HepG2 (cell line): Measurements from ENCODE around the gene RNF208. TPM values are rescaled to one million over a fixed set of nuclear protein-coding genes. Genes with fewer than 3 reads are reported as not detected.
A peak's percentile ranks its signal among the peaks of the same experiment; 100 is the strongest.

Experiments used
- ATF3 ChIP-seq: sonication (generic); formaldehyde crosslinking; IDR thresholded peaks from 2 replicates; pipeline ENCODE4 v1.4.0; 2020; ENCODE audit warnings: missing genetic modification reagents
- ERF ChIP-seq: IDR thresholded peaks from 2 replicates; pipeline ENCODE4 v1.6.1; 2018; ENCODE audit warnings: missing biosample characterization, missing genetic modification reagents
- HHEX ChIP-seq: IDR thresholded peaks from 2 replicates; pipeline ENCODE4 v1.6.1; 2016; ENCODE audit warnings: control low read depth
- HMGXB4 ChIP-seq, 2 experiments: sonication (generic) in 1 of 2; formaldehyde crosslinking in 1 of 2; IDR thresholded peaks; 2 replicates each; pipeline versions ENCODE4 v1.4.0 to v1.6.1; 2018 to 2020; ENCODE audit warnings: missing genetic modification reagents in 2 of 2, borderline replicate concordance in 1 of 2, low read depth in 1 of 2, mild to moderate bottlenecking in 1 of 2, missing biosample characterization in 1 of 2
- NFE2L1 ChIP-seq: sonication (generic); formaldehyde crosslinking; IDR thresholded peaks from 2 replicates; pipeline ENCODE4 v1.4.0; 2020; ENCODE audit warnings: missing genetic modification reagents, mild to moderate bottlenecking, borderline replicate concordance
- POGK ChIP-seq: sonication (generic); formaldehyde crosslinking; conservative IDR thresholded peaks from 2 replicates; pipeline ENCODE4 v1.8.0; 2022; ENCODE audit warnings: mild to moderate bottlenecking, moderate library complexity, missing genetic modification reagents
- RFXAP ChIP-seq: sonication (generic); formaldehyde crosslinking; IDR thresholded peaks from 2 replicates; pipeline ENCODE4 v1.4.0; 2020; ENCODE audit warnings: missing genetic modification reagents, borderline replicate concordance
- SKIL ChIP-seq: sonication (generic); formaldehyde crosslinking; IDR thresholded peaks from 2 replicates; pipeline ENCODE4 v1.8.0; 2022; ENCODE audit warnings: missing genetic modification reagents, mild to moderate bottlenecking, moderate library complexity, borderline replicate concordance
- SP1 ChIP-seq, 2 experiments: fragments of 450-650 bp in 1 of 2; sonication (generic) in 1 of 2; formaldehyde crosslinking in 1 of 2; IDR thresholded peaks; 2 replicates each; pipeline versions ENCODE4 v1.4.0 to v1.6.1; 2016 to 2020; ENCODE audit warnings: missing genetic modification reagents in 1 of 2
- TARDBP ChIP-seq: sonication (generic); formaldehyde crosslinking; IDR thresholded peaks from 2 replicates; pipeline ENCODE4 v1.8.0; 2022; ENCODE audit warnings: mild to moderate bottlenecking, missing genetic modification reagents
- TBX2 ChIP-seq: sonication (generic); formaldehyde crosslinking; IDR thresholded peaks from 2 replicates; pipeline ENCODE4 v1.5.0; 2020; ENCODE audit warnings: missing genetic modification reagents, mild to moderate bottlenecking, borderline replicate concordance
- ZBTB7A ChIP-seq: sonication (generic); formaldehyde crosslinking; IDR thresholded peaks from 2 replicates; pipeline ENCODE4 v1.8.0; 2022; ENCODE audit warnings: mild to moderate bottlenecking, missing genetic modification reagents
- ZNF160 ChIP-seq: sonication (generic); formaldehyde crosslinking; IDR thresholded peaks from 2 replicates; pipeline ENCODE4 v1.8.0; 2022; ENCODE audit warnings: mild to moderate bottlenecking, inconsistent platforms, missing genetic modification reagents
- ZNF281 ChIP-seq: sonication (generic); formaldehyde crosslinking; IDR thresholded peaks from 2 replicates; pipeline ENCODE4 v1.4.0; 2020; ENCODE audit warnings: missing genetic modification reagents, borderline replicate concordance
- ZNF382 ChIP-seq: sonication (generic); formaldehyde crosslinking; IDR thresholded peaks from 2 replicates; pipeline ENCODE4 v1.5.0; 2020; ENCODE audit warnings: missing genetic modification reagents, mild to moderate bottlenecking, borderline replicate concordance
- ZNF567 ChIP-seq: sonication (generic); formaldehyde crosslinking; IDR thresholded peaks from 2 replicates; pipeline ENCODE4 v1.8.1; 2023; ENCODE audit warnings: mild to moderate bottlenecking, missing genetic modification reagents, borderline replicate concordance
- ZNF768 ChIP-seq: sonication (generic); formaldehyde crosslinking; IDR thresholded peaks from 2 replicates; pipeline ENCODE4 v1.4.0; 2020; ENCODE audit warnings: missing genetic modification reagents
- ZNF777 ChIP-seq: sonication (generic); formaldehyde crosslinking; IDR thresholded peaks from 2 replicates; pipeline ENCODE4 v1.4.0; 2020; ENCODE audit warnings: missing genetic modification reagents
- polyA plus RNA-seq, 8 experiments: library from polyadenylated mRNA; depleted of rRNA in 3 of 8; stranded (reverse) in 7 of 8; unstranded in 1 of 8; fragments of >200 nt; fragmentation: Illumina TruSeq in 4 of 8; extraction: Trizol in 4 of 8; gene quantifications; 2 replicates each; pipeline versions ENCODE4 v1.2.1 to v1.2.3, GENCODE V29; 2011 to 2016; ENCODE audit warnings: low read depth in 4 of 8, missing spikeins in 1 of 8, mixed read lengths in 1 of 8; ENCODE audit not compliant: insufficient read depth in 1 of 8
- total RNA-seq, 5 experiments: library from RNA; depleted of rRNA; stranded (reverse); fragments of >200 nt; fragmentation: Illumina TruSeq; extraction: Trizol; gene quantifications; 2 replicates each; pipeline ENCODE4 v1.2.3, GENCODE V29; 2016; ENCODE audit warnings: low read depth in 1 of 5

Gene RNF208
- total and polyA plus RNA-seq, 2 of the 13 experiments (the other 11 are each of a cell fraction or from before 2014, with no cell fraction given) = 1.6 to 2.1 TPM

GRCh38 chr9:137227054-137227852 is 5.2 kb upstream of the RNF208 start, which contains the start of gene RNF224 (continued):
- peak; percentile 52; the same call in 1 of the 2 replicates for TF ChIP-seq POGK (CRISPR knock-in tag)
- TF ChIP-seq ERF (CRISPR knock-in tag) = peak; percentile 63; the same call in 1 of the 2 replicates
- TF ChIP-seq ZNF777 (CRISPR knock-in tag) = peak; percentile 82
- TF ChIP-seq ZNF281 = 0 out of 2 replicates have a peak, but pooled peaks have one; percentile 28
- TF ChIP-seq ZNF382 = no peak
- peak; percentile 58; the same call in 1 of the 2 replicates for TF ChIP-seq ZNF160 (CRISPR knock-in tag)
- peak; percentile 35; the same call in 1 of the 2 replicates for TF ChIP-seq TBX2
- TF ChIP-seq SP1 (IDR thresholded peaks at IDR 0.05) = no peak
- peak; percentile 27; the same call in 1 of the 2 replicates for TF ChIP-seq SP1 (CRISPR knock-in tag; IDR thresholded peaks at IDR 0.05)
- no peak for TF ChIP-seq HHEX (CRISPR knock-in tag)
- TF ChIP-seq TARDBP (CRISPR knock-in tag) = peak; percentile 26; the same call in 1 of the 2 replicates
- peak; percentile 49 to 63; a peak in 2 of 4 replicates for TF ChIP-seq HMGXB4 (CRISPR knock-in tag; IDR thresholded peaks at IDR 0.05; ENCODE audit: borderline replicate concordance in 1 of 2, low read depth in 1 of 2)
- 0 out of 2 replicates have a peak, but pooled peaks have one; percentile 22 for TF ChIP-seq NFE2L1 (CRISPR knock-in tag)
- TF ChIP-seq RFXAP (CRISPR knock-in tag) = peak; percentile 45; the same call in 1 of the 2 replicates
- TF ChIP-seq ATF3 (CRISPR knock-in tag) = no peak
- 0 out of 2 replicates have a peak, but pooled peaks have one; percentile 12 for TF ChIP-seq ZNF768
- peak; percentile 28; the same call in 1 of the 2 replicates for TF ChIP-seq SKIL
- TF ChIP-seq ZNF567 (CRISPR knock-in tag) = no peak
- peak; percentile 32 for TF ChIP-seq ZBTB7A (CRISPR knock-in tag)
